Kasumi-1 (cell line): ENCODE measurements around the gene PTP4A2.

Experiments used
- DNase-seq, 2 experiments: peaks; one replicate each; lab custom pipeline; 2025; lab: John Stamatoyannopoulos, UW

The PTP4A2 gene

DNA sequence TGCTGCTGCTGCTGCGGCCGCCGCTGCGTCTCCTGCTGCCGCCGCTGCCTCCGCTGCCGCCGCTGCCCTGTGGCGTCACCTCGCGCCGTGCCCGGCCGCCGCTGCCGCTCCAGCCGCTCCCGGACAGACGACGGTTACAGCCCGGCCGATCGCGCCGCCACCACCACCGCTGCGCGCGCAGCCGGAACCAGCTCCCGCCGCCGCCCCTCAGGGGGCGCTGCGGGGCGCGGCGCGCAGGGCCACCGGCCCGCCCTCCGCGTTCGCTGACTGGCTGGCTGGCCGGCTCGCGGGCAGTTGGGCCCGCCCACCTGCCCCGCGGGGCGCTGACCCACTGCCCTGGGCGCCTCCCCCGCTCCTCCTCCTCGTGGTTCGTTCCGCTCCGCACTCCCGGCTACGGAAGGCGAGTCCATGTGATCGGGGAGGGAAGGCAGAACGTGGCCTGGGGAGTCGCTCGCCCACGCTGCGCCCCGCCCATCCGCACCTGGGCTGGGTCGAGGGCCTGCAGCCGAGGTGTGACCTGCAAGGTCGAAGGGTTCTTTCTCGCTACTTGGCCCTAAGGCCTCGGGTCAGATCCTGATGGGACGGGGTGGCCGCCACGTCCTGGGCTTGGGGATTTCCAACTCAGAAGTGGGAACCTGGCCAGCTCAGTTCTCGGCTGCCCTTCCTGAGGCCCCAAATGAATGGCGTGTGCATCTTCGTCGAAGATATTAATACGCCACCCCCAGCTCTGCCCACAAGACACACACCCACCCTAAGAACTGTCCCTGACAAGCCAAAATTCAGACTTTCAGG lies at the start of gene PTP4A2:
TSS of gene PTP4A2 (minus strand) at position 185 of the 792 bp plus-strand sequence. CDS start 19,303 bp downstream, outside the sequence.
- peak; percentile 89 to 90 for DNase-seq

DNA sequence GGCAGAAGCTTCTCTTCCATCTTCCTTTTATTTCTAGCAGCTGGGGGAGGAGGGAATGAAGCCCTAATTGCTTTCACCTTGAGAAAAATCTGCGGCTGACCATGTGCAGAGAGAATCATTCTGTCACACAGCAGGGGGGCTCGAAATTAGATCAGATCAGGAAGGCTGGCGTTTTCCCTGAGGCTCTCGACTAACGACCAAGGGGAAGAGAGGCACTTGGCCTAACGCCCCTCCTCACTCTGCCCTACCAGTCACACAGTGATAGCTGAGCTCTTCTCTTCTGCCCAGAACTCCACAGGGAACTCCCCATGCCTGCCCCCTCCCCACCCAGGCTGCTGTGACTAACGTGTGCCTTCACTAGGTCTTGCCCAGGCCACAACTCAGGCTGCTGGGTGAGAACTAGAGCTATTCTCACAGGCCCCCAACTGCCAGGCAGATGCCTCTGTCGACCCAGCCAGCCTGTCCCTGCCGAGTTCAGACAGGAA lies 49.0 kb upstream of the PTP4A2 start:
- no peak for DNase-seq

DNA sequence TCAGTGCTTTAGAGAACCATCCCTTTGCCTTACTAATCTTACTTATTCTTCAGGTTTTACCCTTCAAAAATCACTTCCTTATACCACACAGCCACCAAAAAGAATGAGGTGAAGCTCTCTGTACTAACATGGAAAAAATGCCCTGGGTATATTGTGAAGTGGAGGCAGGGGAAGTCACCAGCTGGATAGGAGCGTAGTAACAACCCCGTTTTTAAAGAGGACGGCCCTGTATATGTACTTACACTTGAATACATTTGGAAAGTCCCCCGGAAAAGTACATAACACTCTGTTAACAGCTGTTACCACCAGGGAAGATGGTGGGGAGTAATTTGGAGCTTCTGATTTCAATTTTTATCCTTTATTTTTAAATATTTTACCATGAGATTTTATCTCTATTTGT lies 47.3 kb upstream of the PTP4A2 start:
- DNase-seq = no peak

DNA sequence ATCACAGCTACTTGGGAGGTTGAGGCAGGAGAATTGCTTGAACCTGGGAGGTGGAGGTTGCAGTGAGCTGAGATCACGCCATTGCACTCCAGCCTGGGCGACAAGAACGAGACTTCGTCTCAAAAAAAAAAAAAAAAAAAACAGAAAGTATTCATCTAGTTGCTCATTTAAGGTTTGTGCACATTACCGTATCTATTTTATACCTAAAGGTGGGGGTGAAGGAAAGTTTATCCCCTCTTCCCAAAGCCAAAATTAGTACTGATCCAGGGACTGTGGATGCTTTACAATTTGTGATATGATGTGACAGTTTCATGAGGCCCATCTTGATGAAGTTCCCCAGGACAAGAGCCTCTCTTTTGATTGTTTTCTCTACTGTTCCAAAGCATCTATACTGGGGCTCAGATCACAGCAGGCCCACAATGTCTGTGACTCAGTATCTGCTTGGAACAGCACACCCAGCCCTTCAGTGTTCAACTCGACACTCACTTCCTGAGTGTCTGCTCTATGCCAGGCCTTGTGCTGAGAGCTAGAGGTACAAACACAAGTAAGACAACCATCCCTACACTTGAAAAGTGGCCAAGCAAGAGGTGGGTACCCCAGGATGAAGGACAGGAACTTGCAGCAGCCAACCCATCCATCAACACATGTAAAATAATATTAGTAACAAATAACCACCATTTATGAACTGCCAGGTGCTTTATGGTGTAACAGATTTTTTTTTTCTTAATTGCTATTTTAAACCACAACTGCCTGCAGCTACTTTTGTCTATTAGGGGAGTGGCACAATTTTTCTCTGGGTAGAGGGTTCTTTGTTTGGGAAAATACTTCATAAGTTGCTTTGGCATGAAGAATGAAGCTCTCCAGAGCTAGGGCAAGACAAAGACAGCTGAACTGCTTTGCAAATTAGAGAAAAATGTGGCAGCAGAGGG lies 46.5 kb upstream of the PTP4A2 start:
- DNase-seq = no peak

DNA sequence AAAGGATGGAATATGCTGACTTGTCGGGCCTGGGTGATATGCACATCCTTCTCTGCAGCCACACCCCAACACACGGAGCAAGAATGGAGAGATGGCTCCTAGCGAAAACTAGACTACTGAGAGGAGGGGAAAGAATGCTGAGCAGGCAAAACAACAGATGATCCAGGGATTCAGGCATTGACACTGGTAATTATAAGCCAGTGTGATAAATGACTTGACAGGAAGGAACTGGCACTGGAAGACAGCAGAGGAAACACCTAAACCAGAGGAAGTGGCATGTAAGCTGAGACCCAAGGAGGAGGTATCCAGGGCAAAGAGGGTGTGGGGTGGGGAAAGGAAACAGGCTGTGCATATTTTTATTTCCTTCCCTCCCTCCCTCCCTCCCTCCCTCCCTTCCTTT lies 43.8 kb upstream of the PTP4A2 start:
- DNase-seq = peak; percentile 82 to 89

- DNase-seq = no peak
Measured at GRCh38 chr1:31981456-31981839, 43.3 kb upstream of the PTP4A2 start.

- no peak for DNase-seq
Measured at GRCh38 chr1:31980835-31981455, 42.8 kb upstream of the PTP4A2 start.

- no peak for DNase-seq
Measured at GRCh38 chr1:31978843-31979400, 40.8 kb upstream of the PTP4A2 start.

- peak; percentile 32 to 54 for DNase-seq
Measured at GRCh38 chr1:31977385-31978131, 39.4 kb upstream of the PTP4A2 start.

DNA sequence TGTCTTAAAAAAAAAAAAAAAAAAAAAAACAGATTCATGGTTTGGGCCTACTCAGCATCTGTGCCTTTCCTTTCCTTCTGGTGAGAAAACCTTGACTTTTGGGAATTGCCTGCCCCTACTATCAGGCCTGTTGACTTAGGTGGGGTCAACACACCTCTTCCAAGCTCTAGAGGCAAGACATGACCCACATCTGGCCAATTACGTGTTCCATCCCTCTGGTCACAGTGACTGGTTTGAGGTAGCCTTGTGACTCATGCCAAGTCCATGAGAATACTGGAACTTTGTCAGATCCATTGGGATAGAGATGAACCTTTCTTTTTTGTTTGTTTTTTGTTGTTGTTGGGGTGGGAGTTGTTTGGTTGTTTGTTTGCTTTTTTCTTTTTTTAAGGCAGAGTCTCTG lies 38.2 kb upstream of the PTP4A2 start:
- no peak for DNase-seq

DNA sequence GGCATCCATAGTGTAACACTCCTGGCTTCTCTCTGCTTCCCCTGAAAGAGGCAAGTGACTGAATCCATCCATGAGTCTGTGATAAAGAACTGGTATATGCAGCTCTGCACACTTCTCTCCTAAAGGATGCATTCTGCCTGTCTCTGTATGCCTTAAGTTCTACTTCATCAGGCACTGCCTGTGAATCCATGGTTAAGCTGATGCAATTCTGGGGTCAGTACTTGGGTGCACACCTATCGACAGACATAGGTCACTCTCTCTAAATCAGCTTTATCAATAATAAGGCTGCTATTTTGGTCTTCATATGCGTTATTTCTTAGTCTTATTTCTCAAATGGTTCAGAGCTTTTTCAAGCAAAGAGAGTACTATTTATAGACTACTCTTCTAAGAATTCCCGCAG lies 32.7 kb upstream of the PTP4A2 start:
- no peak for DNase-seq

- DNase-seq = peak in 1 of 2 experiments; percentile 12
Measured at GRCh38 chr1:31961536-31961935, 23.4 kb upstream of the PTP4A2 start.

DNA sequence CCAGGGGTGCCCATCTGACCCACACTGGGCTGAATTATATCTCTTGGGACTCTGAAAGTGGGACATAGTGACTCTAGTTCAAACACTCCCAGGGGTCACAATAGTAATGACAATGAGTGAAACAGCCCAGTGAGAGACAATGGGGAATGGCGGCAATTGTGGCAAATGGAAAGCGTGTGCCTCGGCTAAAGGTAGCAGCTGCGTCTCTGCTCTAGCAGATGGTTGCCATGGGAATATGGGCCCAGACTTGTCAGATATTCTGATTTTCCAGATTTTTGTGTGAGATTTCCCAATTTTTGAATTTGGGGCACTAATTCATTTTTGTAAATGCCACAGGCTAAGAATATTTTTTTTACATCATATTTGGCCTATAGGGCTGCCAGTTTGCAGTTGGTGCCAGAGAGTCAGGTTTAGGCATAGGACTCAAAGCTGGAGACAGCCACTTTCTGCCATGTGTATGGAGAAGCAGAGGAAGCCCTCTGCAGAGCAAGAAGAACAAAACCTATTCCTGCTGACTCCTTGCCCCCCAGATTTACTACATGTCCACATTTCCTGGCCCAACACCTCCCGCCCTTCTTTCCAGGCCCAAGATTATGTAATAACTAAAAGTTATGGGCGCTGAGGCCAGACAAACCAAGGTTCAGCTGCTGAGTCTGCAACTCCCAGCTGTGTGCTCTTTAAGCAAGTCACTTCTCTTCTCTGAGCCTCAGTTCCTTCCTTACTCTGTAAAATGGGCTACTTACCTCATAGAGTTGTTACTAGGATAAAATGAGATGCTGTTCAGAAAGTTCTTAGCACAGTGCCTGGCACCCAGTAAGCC lies 21.6 kb upstream of the PTP4A2 start:
- no peak for DNase-seq

- peak; percentile 91 to 92 for DNase-seq
Measured at GRCh38 chr1:31957701-31958674, 19.8 kb upstream of the PTP4A2 start.

GRCh38 chr1:31955917-31956736 lies 18.0 kb upstream of the PTP4A2 start:
- DNase-seq = peak; percentile 79 to 85

DNA sequence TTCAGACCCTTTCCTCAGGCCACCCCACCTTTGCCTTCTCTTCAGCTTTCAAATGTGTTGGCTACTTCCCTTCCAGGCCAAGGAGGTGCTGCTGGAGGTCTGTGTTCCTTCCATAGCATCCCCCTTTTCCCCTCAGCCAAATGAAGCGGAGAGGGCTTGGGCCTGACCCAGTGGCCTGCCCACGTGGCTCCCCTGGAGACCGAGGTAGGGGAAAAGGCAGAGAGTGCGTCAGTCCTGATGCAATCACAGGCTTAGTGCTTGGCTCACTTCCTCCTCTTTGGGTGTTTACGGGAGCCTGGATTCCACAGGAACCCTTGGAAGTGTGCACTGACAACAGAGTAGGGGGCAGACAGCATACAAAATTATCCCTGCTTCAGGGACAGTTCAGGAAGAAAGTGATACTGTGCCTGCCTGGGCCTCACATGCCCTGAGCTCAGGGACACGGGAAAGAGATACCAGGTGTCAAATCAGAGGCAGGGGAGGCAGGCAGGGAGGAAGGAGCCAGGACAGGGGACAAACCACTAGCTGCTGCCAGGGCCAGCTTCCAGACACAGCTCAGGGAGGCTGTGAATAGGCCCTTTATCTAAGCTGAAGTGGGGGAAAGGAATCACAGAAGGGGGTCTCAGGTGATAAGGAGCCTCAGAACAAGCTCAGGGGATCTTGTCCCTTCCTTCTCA lies 16.6 kb upstream of the PTP4A2 start:
- DNase-seq = no peak

DNA sequence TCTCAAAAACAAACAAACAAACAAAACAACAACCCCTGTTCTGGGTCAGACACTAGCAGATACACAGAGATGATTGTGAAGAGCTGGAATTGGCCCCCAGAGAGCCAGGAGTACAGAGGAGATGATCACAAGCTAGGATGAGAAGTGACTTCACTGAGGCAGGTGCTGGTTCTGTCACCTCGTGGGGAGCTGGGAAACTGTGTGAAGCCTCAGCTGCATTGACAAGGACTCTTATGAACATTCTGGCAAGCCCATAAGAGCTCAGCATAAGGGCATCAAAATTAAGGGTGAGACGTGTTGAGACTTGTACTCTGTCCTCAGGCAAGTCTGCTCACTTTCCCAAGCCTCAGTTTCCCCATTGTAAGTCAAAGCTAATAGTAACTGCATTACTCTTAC lies 14.7 kb upstream of the PTP4A2 start:
- DNase-seq = no peak

- no peak for DNase-seq
Measured at GRCh38 chr1:31951276-31951675, 13.1 kb upstream of the PTP4A2 start.
